ENCODE data around the gene EPB41L1.

Gene EPB41L1

GRCh38 chr20:36266189-36266588 lies 111.6 kb downstream of the EPB41L1 start:
- no peak for DNase-seq

DNA sequence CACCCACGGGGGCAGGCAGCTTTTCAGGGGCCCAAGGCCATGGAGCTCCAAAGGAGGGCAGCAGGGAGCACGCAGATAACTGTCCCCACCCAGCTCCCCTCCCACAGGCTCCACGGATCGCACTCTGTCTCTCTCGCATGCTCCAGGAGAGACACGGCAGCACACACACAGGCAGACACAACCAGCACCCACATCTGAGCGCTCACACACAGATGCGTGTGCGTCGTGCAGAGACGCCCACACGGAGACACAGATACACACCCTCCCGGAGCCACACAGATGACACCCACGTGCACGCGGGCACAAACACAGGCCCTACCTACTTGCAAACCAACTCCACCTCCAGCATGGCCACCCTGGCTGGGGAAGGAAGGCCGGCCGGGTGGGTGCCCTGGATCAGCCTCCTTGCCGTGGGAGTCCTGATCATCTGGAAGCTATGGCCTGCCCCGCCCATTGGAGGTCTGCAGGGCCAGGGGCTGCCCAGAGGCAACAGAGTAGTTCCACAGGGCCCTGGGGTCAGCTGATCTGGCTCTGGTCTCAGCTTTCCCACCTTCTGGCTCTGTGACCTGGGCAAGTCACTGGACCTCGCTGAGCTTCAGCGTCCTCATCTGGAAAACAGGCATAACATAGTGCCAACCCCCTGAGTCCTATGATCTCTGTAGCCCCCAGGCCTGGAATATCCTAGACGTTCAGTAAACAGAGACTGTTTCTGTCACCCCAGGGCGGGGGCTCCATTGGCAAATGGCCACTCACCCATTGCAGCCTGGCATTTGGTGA lies 113.3 kb downstream of the EPB41L1 start:
- no peak for DNase-seq

DNA sequence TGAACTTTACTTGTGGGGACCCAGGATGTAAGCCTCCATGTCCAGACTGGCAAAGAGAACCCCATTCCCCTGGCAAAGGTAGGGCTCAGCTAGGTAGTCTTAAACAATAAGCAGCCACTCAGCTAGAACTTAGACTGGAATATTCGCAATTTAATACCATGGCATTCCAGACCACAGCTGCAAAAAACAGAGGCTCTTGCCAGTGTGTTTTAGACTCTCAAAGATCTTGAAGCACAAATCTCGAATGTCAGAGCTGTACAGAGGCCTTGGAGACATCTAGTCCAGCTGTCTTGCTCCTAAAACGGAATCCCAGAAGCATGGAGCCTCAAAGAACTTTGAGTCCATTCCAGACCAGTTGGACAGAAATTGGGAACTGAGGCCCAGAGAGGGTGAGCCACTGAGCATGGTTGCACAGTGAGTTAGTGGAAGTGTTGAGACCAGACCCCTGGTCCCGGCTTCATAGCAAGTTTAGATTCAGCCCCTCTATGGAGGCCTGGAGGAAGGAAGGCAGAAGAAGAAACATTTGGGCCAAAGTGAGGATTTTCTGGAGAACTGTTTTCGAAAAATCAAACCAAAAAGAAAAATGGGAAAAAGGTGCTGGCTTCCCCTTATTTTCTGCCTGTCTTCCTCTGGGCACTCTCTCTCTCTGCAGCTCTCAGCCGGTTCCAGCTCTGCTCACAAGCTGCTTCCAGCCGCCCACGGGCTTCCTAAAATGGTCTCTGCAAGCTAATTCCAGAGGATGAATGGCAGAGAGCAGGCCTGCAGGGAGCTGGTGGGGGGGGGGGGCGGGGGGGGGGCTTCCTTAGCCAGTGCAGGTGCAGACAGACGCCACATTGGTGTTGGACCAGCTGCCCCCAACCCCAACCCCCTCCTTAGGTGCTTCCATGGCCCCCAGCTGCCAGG lies 114.2 kb downstream of the EPB41L1 start:
- no peak for DNase-seq

DNA sequence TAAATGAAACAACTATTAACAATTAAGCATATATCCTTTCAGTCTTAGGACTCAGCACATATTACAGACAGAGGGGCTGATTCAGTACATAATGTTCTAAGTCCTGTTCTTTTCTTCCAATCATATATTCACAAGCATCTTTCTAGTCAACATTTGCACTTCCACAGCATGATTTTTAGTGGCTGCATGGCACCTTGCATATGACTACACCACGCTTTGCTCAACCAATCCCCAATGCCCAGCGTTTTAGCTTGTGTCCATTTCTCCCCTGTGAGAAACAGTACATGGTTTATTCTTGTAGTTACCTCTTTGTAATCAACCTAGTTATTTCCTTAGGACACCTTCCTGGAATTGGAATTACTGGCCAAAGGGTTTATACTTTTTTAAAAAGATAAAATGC lies 115.0 kb downstream of the EPB41L1 start:
- no peak for DNase-seq

DNA sequence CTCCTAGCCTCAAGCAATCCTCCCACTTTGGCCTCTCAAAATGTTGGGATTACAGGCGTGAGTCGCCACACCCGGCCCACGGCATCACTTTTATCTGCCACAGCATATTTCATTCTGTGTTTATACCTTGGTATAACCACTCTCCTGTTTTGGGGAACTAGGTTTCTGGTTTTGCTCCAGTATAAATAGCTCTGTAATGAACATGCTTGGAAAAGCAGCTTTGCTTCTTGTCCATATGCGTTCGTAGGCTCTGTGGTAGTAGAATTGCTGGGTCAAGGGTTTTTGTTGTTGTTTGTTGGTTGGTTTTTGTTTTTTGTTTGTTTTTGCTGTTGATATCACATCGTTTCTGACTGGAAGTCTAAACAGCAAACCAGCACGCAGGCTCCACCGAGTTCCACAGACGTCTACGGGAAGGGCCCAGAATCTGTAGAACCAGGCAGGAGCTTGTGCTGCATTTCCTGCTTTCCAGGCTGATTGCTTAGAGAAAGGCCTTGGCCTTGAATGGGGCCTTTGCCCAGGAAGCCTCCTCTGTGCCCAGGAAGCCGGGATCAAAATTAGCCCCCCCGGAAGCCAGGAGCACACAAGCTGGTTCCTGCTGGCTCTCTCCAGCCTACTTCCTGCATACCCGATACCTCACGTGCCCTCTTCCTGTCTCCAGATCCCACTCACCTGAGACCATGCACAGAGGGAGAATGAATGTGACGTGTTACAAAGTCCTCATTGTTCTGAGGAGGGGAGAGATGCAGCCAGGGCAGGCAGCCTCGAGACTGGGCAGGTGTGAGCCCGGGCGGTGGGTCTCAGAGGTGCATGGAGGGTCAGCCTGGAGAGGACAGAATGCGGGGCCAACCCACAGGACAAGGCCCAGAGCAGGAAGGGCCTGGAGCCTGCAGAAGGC lies 116.5 kb downstream of the EPB41L1 start:
- DNase-seq, result no peak

DNA sequence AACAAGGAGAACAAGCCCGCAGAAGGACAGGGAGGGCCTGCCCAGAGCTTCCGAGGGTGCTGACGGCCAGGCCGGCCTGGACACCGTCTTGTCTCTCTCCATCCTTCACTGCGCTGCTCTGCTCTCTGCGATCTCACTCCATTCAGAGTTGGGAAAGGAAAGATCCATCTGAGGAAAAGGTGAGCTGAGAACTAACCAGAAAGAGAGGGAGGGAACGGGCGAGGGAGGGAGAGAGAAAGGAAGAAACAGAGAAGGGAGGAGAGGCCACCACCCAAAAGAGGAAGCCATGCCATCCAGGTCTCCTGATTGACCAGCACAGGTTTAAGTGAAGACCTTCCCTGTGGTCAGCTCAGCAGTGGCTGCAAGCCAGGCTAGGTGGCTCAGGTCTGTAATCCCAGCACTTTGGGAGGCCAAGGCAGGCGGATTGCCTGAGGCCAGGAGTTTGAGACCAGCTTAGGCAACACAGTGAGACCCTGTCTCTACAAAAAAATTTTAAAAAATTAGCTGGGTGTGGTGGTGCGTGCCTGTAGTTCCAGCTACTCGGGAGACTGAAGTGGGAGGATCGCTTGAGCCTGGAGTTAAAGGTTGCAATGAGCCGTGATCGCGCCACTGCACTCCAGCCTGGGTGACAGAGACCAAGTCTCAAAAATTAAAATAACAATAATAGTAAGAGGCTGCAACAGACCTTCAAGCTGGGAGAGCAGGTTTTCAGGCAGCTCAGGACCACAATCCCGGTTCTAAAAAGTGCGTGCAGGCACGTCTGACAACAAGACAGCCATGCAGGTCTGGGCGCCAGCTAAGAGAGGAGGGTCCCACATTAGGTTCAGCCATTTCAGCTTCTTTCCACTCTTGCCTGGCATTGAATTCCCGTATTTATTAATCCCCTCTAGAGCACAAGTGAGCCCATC lies 117.4 kb downstream of the EPB41L1 start:
- no peak for DNase-seq

DNA sequence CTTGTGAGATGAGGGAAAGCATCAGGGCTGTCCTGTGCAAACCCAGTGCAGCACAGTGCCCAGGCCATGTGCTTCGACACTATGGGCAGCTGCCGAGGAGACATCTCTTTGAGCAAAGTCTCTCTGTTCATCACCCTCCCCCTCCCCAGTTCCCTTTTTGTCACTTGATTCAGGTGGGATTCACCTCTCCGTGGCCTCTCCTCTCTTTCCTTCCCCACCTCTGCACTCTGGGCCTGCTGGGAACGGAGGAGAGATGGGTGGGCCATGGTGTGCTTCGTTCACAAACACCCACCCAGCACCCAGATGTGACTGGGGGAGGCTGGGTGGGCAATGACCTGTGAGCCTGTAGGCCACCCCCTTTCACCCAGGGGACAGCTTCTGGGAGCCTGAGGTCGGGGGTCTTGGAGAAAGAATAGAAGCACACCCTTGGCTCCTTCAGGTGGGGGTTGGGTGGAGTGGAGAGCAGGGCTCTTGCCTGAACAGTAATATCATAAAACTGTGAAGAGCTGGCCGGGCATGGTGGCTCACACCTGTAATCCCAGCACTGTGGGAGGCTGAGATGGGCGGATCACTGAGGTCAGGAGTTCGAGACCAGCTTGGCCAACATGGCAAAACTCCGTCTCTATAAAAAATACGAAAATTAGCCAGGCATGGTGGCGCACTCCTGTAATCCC lies 118.1 kb downstream of the EPB41L1 start:
- DNase-seq, result no peak

DNA sequence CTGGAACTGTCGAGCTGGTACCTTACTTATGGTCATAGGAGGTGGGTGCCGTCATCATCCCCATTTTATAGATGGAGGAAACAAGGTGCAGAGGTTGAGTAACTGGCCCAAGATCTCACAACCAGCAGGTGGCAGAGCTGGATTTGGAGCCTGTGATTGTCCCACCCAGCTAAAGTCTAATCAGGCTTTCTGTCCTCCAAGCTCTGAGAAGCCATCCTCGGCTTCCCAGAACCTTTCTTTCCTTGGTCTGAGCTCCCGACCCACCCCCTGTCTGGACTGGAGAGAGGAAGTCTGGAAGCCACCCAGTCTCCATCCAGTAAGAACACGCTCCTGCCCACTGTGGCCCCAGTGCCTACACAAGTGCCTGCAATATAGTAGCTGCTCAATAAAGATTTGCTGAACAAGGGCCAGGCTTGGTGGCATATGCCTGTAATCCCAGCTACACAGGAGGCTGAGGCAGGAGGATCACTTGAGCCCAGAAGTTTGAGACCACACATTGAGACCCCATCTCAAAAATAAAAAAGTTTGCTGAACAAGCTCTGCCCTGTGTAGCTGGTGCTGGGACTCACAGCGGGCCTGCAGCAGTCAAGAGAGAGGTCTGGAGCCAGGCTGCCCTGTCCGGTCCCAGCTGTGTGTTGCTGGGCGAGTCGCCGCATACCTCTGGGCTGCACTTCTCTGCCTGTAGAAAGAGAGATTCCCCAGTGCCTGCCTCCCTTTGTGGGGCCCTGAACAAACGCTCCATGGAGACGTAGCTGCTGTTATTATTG lies 119.1 kb downstream of the EPB41L1 start:
- peak; percentile 69 for DNase-seq

- DNase-seq, result no peak
These were observed 119.8 kb downstream of the EPB41L1 start for GRCh38 chr20:36274181-36274841.

- DNase-seq, result no peak
These were observed 120.5 kb downstream of the EPB41L1 start for GRCh38 chr20:36275011-36275410.

DNA sequence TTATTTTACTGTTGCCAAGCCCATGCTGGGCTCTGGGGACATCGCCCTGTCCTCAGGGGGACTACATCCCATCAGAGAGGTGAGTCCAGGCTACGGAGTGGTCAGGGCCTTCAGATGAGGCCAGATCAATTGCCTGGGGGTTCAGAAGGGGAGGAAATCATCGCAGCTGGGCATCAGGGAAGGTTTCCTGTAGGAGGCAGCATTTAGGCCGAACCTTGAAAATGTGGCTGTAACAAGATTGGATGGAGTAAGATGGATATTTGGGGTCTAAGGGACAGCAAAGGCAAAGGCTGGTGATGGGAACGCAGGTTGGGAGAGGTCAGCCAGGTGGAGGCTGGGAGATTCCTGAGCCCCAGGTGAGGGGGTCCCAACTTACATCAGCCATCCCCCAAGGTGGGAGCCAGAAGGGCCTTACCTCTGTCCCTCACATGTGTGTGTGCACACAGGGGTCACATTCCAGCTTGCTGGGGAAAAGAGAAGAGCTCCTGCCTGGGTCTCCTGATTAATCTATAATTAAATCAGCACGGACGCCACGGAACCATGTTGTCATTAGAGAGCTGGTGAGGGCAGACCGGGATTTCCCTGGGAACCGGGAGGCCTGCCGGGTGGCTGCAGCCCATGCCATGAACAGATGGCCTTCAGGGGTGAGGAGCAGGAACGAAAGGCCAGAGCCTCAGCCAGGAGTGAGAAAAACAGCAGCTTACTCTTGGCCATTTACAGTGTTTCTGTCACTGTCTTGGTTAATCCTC lies 121.1 kb downstream of the EPB41L1 start:
- no peak for DNase-seq

DNA sequence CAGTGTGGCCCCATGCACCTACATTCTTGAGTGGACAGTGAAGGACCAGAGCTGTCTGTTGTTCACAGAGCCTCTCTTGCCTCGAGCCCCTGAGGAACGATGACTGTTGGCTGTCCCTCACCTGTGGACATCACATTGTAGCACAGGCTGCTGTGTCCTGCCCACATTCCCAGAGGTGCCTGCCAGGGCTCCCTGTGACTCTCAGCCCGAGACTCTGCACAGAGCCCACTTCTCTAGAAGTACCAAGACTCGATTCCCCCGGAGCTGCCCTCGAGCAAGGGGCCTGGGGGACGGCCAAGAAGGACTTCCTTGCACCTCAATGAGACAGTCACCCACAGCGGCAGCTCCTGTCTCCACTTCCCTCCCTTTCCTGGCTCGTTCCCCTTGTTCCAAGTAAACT lies 123.0 kb downstream of the EPB41L1 start:
- DNase-seq, result no peak

GRCh38 chr20:36279362-36279761 lies 124.8 kb downstream of the EPB41L1 start:
- DNase-seq, result no peak

DNA sequence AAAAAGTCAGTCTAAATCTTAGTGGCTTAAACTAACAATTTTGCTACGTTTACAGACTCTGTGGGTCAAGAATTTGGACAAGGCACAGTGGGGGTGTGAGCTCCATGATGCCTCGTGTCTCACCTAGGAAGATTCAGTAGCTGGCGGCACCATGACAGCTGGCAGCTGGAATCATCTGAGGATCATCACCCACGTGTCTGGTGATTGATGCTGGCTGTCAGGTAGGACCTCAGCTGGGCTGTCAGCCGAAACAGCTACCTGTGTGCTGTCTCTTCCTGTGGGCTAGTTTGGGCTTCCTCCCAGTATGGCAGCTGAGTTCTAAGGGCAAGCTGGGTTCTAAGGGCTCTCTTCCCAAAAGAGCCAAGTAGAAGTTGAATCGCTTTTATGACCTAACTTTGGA lies 125.2 kb downstream of the EPB41L1 start:
- DNase-seq, result no peak

DNA sequence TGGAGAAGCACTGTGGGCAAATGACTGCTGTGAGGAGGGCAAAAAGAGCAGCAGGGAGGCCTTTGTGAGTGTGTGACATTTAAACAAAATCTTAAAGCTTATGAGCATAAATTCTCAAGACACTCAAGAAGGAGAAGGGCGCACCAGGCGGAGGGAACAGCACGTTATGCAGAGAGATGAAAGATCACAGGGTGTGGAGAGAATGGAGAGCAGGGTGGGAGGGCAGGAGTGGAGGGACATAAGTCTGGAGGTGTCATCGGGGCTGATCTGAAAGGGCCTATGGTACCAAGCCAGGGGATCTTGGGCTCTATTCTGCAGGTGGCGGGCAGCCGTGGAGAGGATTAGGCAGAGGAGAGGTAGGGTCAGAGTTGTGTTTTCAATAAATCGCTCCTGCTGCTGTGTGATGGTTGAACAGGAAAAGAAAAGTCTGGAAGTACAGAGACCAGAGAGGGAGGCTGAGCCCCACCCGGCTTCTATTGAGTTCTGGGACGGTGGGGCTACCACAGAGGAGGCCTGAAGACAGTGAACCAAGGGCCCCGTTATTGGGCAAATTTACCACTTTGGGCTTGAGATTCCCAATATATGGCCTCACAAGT lies 127.3 kb downstream of the EPB41L1 start:
- no peak for DNase-seq

All from DMS53 (cell line).